Mesenchymal stem cell (in vitro differentiated cells and primary cell): ENCODE measurements around the gene MISP3.

Experiments
- DNase-seq: peaks from one replicate; pipeline ENCODE4 v3.0.0-alpha.2; 2013
- H2AFZ ChIP-seq: one replicate; pipeline ENCODE4 v1.6.1; 2013; ENCODE audit warnings: low read depth, mild to moderate bottlenecking, control low read depth, inconsistent platforms, low read length, moderate library complexity
- H2AK5ac ChIP-seq: 2 replicates; pipeline ENCODE4 v1.6.1; 2013; ENCODE audit warnings: low read length, moderate library complexity, mild to moderate bottlenecking, inconsistent platforms; ENCODE audit not compliant: severe bottlenecking
- H2BK120ac ChIP-seq: one replicate; pipeline ENCODE4 v1.6.1; 2013; ENCODE audit warnings: low read depth, mild to moderate bottlenecking, inconsistent platforms, low read length, moderate library complexity
- H2BK12ac ChIP-seq, 2 experiments: one replicate each; pipeline ENCODE4 v1.6.1; 2013; ENCODE audit warnings: inconsistent platforms in 2 of 2, low read length in 2 of 2, mild to moderate bottlenecking in 2 of 2, moderate library complexity in 2 of 2, control low read depth in 1 of 2
- H2BK15ac ChIP-seq: one replicate; pipeline ENCODE4 v1.6.1; 2013; ENCODE audit warnings: mild to moderate bottlenecking, low read depth, inconsistent platforms; ENCODE audit not compliant: poor library complexity, severe bottlenecking
- H2BK5ac ChIP-seq: 2 replicates; pipeline ENCODE4 v1.6.1; 2013; ENCODE audit warnings: low read depth, mild to moderate bottlenecking, low read length, control low read depth, inconsistent platforms; ENCODE audit not compliant: poor library complexity, severe bottlenecking
- H3K14ac ChIP-seq, 2 experiments: one replicate each; pipeline ENCODE4 v1.6.1; 2013; ENCODE audit warnings: inconsistent platforms in 2 of 2, low read length in 2 of 2, control low read depth in 1 of 2, mild to moderate bottlenecking in 1 of 2, moderate library complexity in 1 of 2
- H3K18ac ChIP-seq, 2 experiments: one replicate each; pipeline ENCODE4 v1.6.1; 2013; ENCODE audit warnings: inconsistent platforms in 2 of 2, low read length in 2 of 2, control low read depth in 1 of 2, low read depth in 1 of 2, mild to moderate bottlenecking in 1 of 2
- H3K23ac ChIP-seq, 2 experiments: one replicate each; pipeline ENCODE4 v1.6.1; 2013; ENCODE audit warnings: inconsistent platforms in 2 of 2, low read length in 2 of 2, mild to moderate bottlenecking in 2 of 2, moderate library complexity in 2 of 2, control low read depth in 1 of 2
- H3K27ac ChIP-seq: 2 replicates; pipeline ENCODE4 v1.5.1; 2013; ENCODE audit warnings: mild to moderate bottlenecking, moderate library complexity, low read length, control low read depth, inconsistent platforms; ENCODE audit not compliant: poor library complexity, severe bottlenecking
- H3K27me3 ChIP-seq, 2 experiments: 2 replicates each; pipeline versions ENCODE4 v1.6.1 to v1.7.0; 2013; ENCODE audit warnings: low read length in 2 of 2, mild to moderate bottlenecking in 2 of 2, moderate library complexity in 2 of 2, control low read depth in 1 of 2, inconsistent platforms in 1 of 2; ENCODE audit not compliant: control insufficient read depth in 1 of 2, insufficient read depth in 1 of 2
- H3K36me3 ChIP-seq, 2 experiments: 2 replicates each; pipeline versions ENCODE4 v1.6.1 to v1.7.0; 2013; ENCODE audit warnings: low read length in 2 of 2, control low read depth in 1 of 2, inconsistent platforms in 1 of 2, low read depth in 1 of 2, mild to moderate bottlenecking in 1 of 2; ENCODE audit not compliant: insufficient read depth in 2 of 2, control insufficient read depth in 1 of 2
- H3K4ac ChIP-seq, 2 experiments: one replicate each; pipeline ENCODE4 v1.6.1; 2013; ENCODE audit warnings: inconsistent platforms in 2 of 2, low read length in 2 of 2, mild to moderate bottlenecking in 2 of 2, moderate library complexity in 2 of 2, control low read depth in 1 of 2, low read depth in 1 of 2
- H3K4me1 ChIP-seq: 2 replicates; pipeline ENCODE4 v1.6.1; 2013; ENCODE audit warnings: low read depth, low read length, control low read depth; ENCODE audit not compliant: control insufficient read depth, insufficient read depth
- H3K4me2 ChIP-seq: 2 replicates; pipeline ENCODE4 v1.6.1; 2013; ENCODE audit warnings: low read length, mild to moderate bottlenecking, inconsistent platforms; ENCODE audit not compliant: poor library complexity, severe bottlenecking
- H3K4me3 ChIP-seq, 2 experiments: 2 replicates each; pipeline versions ENCODE4 v1.5.1 to v1.7.0; 2013; ENCODE audit warnings: low read length in 2 of 2, mild to moderate bottlenecking in 2 of 2, control low read depth in 1 of 2, low read depth in 1 of 2; ENCODE audit not compliant: insufficient read depth in 1 of 2
- H3K79me1 ChIP-seq: replicated peaks from 2 replicates; pipeline ENCODE4 v1.6.1; 2013; ENCODE audit warnings: mild to moderate bottlenecking, control low read depth, low read length, inconsistent platforms; ENCODE audit not compliant: poor library complexity, severe bottlenecking
- H3K9ac ChIP-seq: 2 replicates; pipeline ENCODE4 v1.7.0; 2013; ENCODE audit warnings: mild to moderate bottlenecking, low read length, moderate library complexity
- H3K9me3 ChIP-seq: 2 replicates; pipeline ENCODE4 v1.7.0; 2013; ENCODE audit warnings: mild to moderate bottlenecking, low read length; ENCODE audit not compliant: control insufficient read depth
- H4K8ac ChIP-seq: one replicate; pipeline ENCODE4 v1.6.1; 2013; ENCODE audit warnings: inconsistent platforms, mild to moderate bottlenecking, low read length, moderate library complexity
- H4K91ac ChIP-seq: one replicate; pipeline ENCODE4 v1.6.1; 2013; ENCODE audit warnings: mild to moderate bottlenecking, low read length, inconsistent platforms
- WGBS: methylation state at CpG from one replicate; pipeline ENCODE4 v1.1.7; 2013; ENCODE audit warnings: mixed read lengths; 5-methylcytosine and 5-hydroxymethylcytosine counted together

The MISP3 gene

DNA sequence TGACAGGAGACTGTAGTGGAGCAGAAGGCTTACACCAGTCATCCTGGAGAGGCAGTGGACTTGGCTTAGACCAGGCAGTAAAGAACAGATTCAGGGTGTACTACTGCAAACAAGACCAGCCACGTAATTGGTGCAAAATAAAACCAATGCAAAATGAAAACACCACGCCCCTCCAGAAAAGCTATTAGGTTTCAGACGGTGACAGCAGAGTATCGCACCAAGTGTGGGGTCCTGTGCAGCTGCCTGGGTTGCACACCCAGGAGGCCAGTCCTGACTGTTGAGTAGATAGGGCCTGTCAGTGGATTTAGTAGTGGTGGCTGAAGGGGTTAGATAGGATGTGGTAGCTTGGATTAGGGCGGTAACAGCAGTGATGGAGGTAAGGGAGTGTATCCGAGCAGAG is 50.3 kb downstream of the MISP3 start:
- H3K4me1 ChIP-seq, result peaks cover 10% of the 10 kb centered on the region
- H3K9me3 ChIP-seq, result no peaks in the 10 kb centered on the region
- WGBS, result 96% methylated on average over 4 of the region's 6 CpGs
- H3K4me2 ChIP-seq, result no peak overlapping the region
- H2BK5ac ChIP-seq, result no peak overlapping the region
- no peak overlapping the region for H2BK12ac ChIP-seq
- no peak overlapping the region for H3K23ac ChIP-seq
- no peak overlapping the region for H2AFZ ChIP-seq
- H3K14ac ChIP-seq, result no peak overlapping the region
- H2BK120ac ChIP-seq, result no peak overlapping the region
- no peak for DNase-seq
- no peak overlapping the region for H2BK15ac ChIP-seq
- H3K79me1 ChIP-seq, result peaks cover 5% of the 10 kb centered on the region
- no peak overlapping the region for H2AK5ac ChIP-seq
- no peak overlapping the region for H3K4me3 ChIP-seq
- H3K36me3 ChIP-seq, result no peaks in the 10 kb centered on the region
- no peak overlapping the region for H3K4ac ChIP-seq
- no peak overlapping the region for H4K8ac ChIP-seq
- no peak overlapping the region for H3K18ac ChIP-seq
- H3K27ac ChIP-seq, result no peak overlapping the region
- H3K9ac ChIP-seq, result no peak overlapping the region
- no peaks in the 10 kb centered on the region for H3K27me3 ChIP-seq
- no peak overlapping the region for H4K91ac ChIP-seq
